GM12801 (cell line): Measurements from ENCODE around the gene HTR3E.

Source experiments
- CTCF ChIP-seq: IDR thresholded peaks from one replicate; pipeline ENCODE4 v1.5.1; 2011; ENCODE audit warnings: control low read depth; ENCODE audit not compliant: insufficient read length; ENCODE audit errors: extremely low read depth

HTR3E gene

GRCh38 chr3:184116017-184116416 is 19.2 kb downstream of the HTR3E start:
- TF ChIP-seq CTCF: no peak

- TF ChIP-seq CTCF: no peak
Observed at GRCh38 chr3:184117636-184118035, 20.8 kb downstream of the HTR3E start.

GRCh38 chr3:184126006-184126405 is 29.1 kb downstream of the HTR3E start:
- no peak for TF ChIP-seq CTCF

DNA sequence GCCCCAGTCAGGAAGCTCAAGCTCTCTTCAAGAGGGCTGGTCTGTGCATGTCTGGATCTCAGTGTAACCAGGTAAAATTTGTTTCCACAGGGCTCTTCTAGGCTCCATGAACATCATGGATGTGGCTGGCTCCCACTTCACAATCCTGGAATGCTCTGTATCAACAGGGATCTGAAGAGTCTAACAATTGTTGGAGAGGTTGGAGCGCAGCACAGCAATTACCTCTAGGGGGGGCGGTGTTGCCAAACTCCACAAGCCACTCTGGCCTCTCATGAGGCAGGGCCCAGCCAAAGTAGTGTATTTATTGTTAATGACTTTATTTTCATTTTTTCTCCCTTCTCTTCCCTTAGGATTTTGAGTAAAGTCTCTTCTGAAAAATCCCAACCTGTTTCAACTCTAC is 32.1 kb downstream of the HTR3E start:
- no peak for TF ChIP-seq CTCF

DNA sequence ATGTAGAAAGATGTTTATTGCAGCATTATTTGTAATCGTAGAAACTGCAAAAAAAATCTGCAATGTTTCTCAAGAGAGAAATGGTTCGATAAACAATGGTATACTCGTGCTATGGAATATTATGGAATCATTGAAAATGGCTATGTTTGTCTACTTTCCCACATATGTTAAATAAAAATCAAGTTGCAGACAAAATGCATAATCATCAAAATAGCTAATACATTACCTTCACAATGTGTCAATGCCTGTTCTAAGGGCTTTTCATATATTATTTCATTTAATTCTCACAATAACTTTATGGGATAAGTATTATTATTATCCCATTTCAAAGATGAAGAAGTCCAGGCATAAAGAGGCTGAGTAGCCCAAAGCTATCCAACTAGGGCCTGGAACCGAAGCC is 36.1 kb downstream of the HTR3E start:
- TF ChIP-seq CTCF: no peak

DNA sequence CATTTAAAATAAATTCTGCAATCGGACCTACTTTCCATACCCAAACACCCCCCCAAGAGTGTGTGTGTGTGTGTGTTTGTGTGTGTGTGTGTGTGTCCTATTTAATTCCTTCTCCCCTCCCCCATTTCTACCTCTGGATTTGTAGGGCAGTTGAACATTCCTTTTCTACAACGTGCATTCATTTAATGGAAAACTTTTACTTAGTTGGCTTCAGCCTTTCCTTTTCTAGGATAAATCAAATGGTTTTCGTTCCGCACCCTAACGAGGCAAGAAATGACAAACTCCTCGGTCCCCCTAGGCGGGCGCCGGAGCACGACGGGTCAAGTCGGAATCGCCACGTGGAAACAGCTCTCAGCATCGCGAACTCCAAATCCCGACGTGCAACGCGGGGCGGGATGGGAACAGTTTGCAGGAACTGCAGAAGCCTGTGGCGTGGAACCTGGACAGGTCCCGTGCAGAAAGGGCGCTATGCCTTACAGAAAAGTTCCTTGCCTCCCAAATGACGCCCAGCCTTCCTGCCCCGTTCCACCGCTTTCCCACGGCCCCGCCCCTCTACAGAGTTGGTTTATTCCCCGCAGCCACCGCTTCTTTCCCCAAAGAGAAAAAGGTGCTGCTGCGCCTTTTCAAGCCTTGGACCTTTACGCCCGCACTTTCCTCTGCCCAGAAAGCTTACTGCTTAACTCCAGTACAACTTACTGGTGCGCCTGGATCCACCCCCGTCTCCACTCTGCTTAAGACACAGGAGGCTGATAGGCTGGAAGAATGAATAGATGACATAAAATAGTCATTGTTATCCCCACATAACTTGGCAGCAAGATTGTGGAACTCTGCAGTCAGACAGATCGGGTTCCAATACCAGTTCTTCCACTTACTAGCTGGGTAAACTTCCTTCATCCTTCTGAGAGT is 37.2 kb downstream of the HTR3E start:
- TF ChIP-seq CTCF: no peak

- TF ChIP-seq CTCF: no peak
Observed at GRCh38 chr3:184134746-184135148, 37.9 kb downstream of the HTR3E start.
